GM12872 (cell line): ENCODE measurements around the gene NTM.
A peak's percentile ranks its signal among the peaks of the same experiment; 100 is the strongest.

Source experiments
- TF ChIP-seq, protein P1 (sequence below): IDR thresholded peaks from 3 replicates; pipeline ENCODE4 v1.5.1; 2011; ENCODE audit warnings: low read depth, mild to moderate bottlenecking, low read length, moderate library complexity; ENCODE audit not compliant: insufficient read depth

The NTM gene

DNA sequence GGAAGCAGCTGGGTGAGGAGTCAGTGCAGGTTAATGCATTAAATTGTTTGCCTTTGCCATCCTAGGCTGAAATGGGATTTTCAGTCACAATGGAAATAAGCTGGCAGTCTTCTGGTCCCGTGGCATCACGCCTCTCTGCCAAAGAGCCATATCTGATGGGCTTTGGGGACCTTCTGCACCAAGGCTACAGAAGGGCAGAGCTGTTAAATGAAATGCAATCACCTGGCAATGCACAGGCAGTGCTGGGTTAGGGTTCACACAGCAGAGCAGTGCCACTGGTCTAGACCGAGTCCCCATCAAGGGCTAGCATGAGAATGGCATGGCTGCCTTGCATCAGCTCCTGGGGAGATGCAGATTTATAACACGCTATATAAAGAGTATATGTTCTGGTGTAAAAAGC is 749.2 kb downstream of the NTM start:
- TF ChIP-seq, protein P1, sequence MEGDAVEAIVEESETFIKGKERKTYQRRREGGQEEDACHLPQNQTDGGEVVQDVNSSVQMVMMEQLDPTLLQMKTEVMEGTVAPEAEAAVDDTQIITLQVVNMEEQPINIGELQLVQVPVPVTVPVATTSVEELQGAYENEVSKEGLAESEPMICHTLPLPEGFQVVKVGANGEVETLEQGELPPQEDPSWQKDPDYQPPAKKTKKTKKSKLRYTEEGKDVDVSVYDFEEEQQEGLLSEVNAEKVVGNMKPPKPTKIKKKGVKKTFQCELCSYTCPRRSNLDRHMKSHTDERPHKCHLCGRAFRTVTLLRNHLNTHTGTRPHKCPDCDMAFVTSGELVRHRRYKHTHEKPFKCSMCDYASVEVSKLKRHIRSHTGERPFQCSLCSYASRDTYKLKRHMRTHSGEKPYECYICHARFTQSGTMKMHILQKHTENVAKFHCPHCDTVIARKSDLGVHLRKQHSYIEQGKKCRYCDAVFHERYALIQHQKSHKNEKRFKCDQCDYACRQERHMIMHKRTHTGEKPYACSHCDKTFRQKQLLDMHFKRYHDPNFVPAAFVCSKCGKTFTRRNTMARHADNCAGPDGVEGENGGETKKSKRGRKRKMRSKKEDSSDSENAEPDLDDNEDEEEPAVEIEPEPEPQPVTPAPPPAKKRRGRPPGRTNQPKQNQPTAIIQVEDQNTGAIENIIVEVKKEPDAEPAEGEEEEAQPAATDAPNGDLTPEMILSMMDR: no peak

DNA sequence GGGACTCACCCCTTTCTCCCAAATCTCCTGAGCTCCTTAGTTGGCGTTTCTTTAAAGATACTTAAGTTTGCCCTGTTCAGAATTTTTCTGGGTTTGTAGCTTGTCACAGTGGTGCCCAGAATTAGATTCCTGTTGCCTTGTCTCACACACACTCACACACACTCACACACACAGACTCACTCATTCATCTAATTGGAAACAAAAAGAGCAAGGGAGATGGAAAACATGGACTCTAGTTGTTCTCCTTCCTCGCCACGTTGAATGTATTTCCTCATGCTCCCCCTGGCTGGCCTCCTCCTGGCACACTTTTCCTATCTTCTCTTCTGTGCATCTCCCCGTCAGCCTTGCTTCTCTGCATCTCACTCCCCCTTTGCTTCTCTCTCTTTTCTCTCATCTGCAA is 752.3 kb downstream of the NTM start:
- TF ChIP-seq, protein P1: no peak

DNA sequence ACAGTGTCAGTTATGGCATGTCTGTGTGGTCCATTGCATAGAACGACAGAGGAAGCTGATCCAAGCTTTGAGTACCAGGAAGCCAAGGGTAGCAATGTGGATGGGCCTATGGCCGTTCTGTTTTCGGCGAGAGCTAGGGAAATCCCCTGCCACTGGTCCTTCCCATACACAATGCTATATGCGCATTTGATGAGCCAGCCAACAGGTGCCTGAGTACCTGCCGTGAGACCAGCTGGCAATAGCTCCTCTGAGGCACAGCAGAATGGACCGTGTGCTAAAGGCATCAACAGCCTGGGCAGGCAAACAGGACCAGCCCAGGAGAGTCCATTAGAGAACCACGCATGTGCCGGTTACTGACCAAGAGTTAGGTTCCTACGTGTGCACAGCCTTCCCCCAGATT is 753.0 kb downstream of the NTM start:
- TF ChIP-seq, protein P1: no peak

DNA sequence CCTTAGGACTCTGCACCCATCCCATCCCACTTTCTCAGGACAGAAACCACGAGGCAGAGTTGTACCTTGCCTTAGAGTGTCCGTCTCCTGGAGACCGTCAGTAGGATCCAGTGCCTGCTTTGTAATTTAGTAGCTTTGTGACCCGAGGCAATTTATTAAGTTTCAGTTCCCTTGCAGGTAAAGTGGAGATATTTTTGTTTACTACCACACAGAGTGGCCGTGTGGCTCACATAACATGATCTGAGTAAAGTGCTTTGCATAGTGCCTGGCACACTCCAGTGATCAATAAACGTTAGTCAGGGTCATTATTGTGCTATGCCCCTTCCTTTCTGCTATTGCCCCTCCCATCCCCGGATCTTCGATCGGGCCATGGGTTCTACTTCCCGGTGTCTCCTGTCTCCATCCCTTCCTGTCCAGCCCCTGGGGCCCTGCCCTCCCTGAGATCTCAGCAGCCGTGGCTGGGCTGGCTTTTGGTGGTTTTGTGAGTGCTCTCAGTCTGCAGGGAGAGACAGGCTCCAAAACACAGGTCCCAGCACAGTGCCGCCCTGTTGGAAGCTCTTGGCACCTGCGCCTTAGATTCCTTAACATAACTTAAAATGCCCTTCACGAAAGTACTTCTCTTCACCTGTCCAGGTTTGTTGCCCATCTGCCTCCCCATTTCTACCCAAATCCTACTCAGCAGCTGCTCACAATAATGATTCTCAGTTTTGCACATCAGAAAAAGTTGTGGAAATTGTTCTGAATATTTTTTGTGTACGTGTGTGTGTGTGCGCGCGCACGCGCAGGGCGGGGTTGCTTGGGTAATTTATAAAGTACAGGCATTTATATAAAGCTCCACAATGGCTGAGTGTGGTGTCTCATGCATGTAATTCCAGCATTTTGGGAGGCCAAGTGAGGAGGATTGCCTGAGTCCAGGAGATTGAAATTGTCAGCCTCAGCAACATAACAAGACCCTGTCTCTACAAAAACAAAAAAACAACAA is 753.7 kb downstream of the NTM start:
- TF ChIP-seq, protein P1: no peak

DNA sequence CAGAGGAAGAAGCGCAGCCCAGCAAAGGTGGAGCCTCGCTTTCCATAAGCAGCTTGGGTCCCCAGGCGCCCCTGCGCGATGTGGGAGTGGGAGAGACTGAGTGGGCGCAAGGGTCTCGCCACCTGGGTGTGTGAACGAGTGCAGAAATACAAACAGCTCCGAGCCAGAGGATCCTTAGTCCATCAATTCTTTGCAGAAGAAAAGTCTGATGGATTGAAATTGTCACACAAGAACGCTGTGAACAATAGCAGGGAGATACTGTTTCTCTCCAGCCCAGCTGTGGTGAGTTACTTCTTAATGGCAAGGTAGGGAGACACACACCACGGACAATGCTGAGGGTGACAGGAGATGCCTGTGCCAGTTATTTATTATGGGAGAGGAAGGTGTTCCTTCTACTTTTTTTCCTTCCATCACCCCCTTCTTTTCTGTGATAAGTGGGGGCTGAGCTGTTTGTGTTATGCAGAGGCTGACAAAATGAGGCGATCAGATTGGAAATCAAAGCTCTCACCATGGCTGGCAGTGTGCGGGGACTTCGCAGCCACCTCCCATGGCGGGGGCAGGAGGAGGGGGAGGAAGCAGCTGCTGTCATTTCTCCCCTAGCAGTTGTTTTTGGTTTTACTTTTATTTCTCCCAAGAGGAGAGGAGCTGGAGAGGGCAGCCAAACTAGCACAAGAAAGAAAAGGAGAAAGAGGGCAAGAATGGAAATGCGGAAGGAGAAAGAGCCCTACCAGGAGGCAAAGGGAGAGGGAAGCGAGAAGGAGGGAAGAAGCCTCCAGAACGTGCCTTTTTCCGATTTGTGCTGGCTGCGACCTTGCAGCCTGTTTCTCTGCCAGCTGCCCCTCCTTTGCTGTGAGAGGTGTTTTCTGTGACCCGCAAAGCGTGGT is 755.8 kb downstream of the NTM start:
- TF ChIP-seq, protein P1: no peak

DNA sequence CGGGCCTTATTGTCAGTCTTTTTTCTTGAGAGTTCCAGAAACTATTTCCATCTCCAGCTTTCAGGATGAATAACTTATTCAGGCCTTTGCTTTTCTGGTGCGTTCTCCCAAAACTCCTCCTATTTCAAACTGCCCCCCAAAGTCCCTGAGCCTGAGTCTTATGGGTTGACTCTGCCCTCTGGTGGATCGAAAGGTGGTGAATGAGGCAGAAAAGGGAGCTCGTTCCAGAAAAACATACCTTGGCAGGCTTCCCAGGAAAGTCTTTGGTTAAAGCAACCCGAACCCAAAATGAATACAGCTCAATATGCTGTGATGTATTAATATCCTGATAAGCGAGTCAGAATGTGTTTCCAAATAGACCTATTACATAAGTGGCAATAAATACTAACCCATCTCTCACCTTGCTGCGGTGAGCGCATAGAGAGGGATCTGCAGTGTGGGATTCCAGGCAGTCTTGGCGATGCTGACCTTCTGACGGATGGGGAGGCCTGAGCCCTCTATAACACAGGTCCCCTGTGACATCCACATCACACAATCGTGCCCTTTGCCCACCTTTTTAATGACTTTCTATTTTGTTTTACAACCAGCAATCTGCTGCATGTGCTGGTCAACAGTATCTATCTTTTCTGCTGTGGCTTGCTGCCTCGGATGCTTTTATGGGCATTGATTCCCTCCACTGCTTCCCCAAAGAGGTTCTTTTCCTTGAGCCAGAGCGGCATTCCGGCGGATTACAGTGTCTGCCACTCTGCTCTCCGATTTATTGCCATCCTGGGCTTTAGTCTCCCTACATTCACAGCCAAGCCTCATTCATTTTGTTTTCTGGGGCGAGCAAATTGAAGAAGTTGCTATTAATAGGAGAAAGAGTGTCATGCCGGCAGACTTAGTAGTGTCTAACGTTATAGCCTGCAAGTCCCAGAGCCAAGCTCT is 756.8 kb downstream of the NTM start:
- TF ChIP-seq, protein P1: peak; percentile 39; the same call in 1 of the 3 replicates
